ENCODE results near the gene CPM.

Gene CPM

DNA sequence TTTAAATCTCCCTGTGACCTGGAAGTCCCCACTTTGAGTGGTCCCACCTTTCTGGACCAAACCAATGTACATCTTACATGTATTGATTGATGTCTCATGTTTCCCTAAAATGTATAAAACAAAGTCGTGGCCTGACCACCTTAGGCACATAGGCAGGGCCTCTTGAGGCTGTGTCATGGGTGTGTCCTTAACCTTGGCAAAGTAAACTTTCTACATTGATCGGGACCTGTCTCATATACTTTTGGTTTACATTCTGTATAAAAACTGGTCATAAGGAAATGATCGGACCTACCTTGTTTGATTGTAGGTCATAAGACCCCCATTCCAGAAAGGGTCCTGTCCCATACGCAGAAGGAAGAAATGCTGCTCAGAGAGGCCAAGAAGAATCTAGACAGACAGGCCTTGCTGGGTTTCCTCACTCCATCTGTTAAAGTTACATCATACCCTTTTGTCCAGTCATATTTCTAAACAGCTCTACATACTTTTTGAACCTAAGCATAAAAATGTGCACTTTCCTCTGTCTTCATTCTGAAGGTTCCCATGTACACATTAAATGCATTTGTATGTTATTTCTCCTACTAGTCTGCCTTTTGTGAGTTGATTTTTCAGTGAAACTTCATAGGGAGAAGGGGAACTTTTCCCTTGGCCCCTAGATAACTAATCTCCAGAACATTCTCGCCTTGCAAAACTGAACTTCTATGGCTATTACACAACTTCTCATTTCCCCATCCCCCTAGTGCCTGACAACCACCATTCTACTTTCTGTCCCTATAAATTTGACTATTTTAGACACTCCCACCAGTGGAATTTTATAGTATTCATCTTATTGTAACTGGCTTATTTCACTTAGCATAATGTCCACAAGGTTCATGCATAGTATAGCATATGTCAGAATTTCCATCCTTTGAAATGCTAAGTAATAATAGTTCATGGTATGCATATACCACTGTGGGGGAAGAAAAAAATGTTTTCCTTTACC is 30.2 kb upstream of the CPM start:
- peak; percentile 87 for ATAC-seq
- H3K4me3 Mint-ChIP-seq: peak overlapping the region in 1 of 2 donors; percentile 24
- no peaks in the 10 kb centered on the region for H3K27me3 Mint-ChIP-seq
- peaks cover 10 to 21% of the 10 kb centered on the region in 2 donors for H3K9me3 Mint-ChIP-seq
- peak overlapping the region; percentile 61 to 96 for H3K27ac Mint-ChIP-seq
- H3K4me1 Mint-ChIP-seq: peaks cover 52% of the 10 kb centered on the region
- no peak for DNase-seq

DNA sequence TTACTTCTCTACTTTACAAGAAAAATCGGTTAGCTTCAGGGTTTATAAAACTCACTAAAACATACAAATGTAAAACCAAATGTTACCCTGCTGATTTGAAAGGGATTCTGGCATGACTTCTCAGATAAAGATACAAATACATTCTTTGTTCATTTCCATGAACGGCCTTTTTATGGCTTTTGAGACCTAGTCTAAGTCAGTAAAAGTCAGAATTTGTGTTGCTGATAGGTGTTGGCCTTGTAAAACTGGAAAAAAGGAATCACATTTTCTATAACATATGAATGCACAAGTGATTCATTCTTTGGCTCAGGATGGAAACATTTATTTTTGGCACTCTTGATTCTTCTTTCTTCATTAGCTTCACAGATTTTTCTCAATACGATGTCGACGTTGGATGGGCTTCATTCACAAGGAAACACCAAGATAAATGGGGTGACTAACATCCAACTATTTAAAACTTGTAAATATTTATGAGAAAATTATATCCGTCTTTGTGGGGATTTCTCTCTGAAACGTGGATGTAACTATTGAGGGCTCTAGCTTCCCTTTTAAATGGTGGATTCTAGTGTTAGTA is 27.0 kb upstream of the CPM start:
- Mint-ChIP-seq H3K4me3 (peak overlapping the region; percentile 53 to 55), H3K9me3 (peaks cover 5 to 13% of the 10 kb centered on the region in 2 donors), H3K4me1 (peaks cover 68% of the 10 kb centered on the region), H3K27me3 (no peaks in the 10 kb centered on the region), H3K27ac (peak overlapping the region; percentile 22 to 96)
- ATAC-seq (no peak), DNase-seq (no peak)

DNA sequence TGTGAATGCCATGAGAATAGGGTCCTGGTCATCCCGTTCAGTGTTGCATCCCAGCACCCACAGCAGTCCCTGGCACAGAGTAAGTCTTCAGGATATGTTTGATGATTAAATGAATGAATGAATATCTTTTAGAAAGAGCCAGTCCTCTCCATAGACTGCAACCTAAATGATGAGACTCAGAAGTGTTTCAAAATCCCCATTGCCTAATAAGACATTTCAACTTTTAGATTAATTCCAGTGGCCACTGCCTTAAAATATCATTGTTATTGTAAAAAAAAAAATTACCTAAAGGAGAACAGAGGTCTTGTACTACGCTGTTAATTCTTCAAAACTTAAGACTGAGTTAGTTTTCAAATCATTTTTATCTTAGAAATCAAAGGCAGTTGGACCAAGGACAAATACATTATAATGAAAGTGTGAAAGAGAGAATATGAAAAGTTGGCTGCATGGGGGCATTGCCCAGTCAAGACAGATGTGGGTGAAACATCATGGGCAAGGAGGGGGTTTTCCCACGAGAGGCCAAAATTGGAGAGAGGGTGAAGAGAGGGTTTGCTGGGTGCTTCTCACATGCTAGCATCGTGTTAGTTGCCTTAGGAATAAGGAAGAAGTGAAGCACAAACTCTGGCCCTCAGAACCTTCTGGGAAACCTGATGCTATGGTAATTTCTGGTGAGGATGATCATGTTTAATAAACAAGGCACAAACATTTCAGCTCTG is 26.3 kb upstream of the CPM start:
- peak overlapping the region; percentile 96 for H3K27ac Mint-ChIP-seq

DNA sequence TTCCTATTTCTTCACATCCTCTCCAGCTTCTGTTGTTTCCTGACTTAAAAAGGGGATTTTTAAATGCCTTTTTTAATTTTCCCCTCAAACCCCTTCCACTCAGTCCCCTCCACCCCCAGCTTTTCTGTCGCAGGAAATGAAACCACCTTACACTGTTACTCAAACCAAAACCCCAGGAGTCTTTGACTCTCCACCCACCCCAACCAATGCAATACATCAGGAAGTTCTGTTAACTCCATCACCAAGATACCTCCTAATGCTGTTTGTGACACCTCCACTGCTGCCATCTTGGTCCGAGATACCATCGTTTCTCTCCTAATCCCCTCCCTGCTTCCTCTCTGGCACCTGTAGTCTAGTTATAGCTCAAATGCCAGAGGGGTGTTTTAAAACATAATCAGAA is 25.4 kb upstream of the CPM start:
- peak overlapping the region; percentile 46 to 55 for H3K4me3 Mint-ChIP-seq
- no peaks in the 10 kb centered on the region for H3K27me3 Mint-ChIP-seq
- DNase-seq (peak; percentile 50 to 70), ATAC-seq (peak; percentile 97)
- peaks cover 59% of the 10 kb centered on the region for H3K4me1 Mint-ChIP-seq
- H3K27ac Mint-ChIP-seq: peak overlapping the region; percentile 96
- H3K9me3 Mint-ChIP-seq: peaks cover 5 to 8% of the 10 kb centered on the region in 2 donors

More for the DNA sequence above, 26.3 kb upstream of the CPM start:
- Mint-ChIP-seq H3K4me1 (peaks cover 66% of the 10 kb centered on the region), H3K9me3 (peaks cover 5 to 8% of the 10 kb centered on the region in 2 donors), H3K27me3 (no peaks in the 10 kb centered on the region), H3K4me3 (peak overlapping the region; percentile 53 to 55)
- no peak for ATAC-seq
- DNase-seq: no peak

DNA sequence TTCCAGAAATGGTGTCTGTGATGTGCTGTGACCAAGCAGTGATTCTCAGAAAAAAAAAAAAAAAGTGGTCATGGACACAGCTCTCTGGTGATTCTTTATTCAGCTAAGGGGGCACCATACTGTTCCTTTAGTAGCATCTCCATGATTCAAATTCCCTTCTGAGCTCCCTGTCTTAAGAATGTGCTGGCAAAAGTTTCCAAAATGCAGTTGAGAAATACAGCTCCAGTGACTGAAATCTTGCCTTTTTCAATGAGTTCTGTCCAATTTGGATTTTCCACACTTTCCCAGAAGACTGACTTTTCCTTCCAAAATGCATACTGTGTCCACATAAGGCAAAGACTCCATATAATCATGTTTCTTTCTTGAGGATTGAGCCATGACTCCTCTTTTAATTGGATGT is 24.3 kb upstream of the CPM start:
- no peak overlapping the region for H3K4me3 Mint-ChIP-seq
- H3K9me3 Mint-ChIP-seq: peaks cover under 1 to 2% of the 10 kb centered on the region in 2 donors
- no peaks in the 10 kb centered on the region for H3K27me3 Mint-ChIP-seq
- H3K27ac Mint-ChIP-seq: no peak overlapping the region
- peaks cover 49% of the 10 kb centered on the region for H3K4me1 Mint-ChIP-seq
- ATAC-seq (no peak), DNase-seq (no peak)

DNA sequence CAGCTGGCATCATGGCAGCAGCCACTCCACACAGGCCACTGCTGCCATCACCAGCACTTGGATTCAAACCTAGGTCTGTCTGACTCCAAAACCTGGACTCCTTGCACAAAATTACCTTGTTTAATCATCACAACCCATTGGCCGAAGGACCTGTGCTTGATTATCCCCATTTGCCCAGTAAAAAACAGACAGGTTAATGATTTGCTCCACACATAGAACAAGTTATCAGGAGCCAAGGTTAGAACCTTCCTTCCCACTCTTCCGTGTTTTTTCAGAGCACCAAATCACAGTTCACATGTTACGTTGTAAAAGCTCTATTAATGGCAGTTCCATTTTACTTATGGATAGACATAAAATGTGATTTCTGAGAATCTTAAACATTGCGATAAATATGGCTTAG is 23.5 kb upstream of the CPM start:
- H3K27ac Mint-ChIP-seq: no peak overlapping the region
- no peak for DNase-seq

DNA sequence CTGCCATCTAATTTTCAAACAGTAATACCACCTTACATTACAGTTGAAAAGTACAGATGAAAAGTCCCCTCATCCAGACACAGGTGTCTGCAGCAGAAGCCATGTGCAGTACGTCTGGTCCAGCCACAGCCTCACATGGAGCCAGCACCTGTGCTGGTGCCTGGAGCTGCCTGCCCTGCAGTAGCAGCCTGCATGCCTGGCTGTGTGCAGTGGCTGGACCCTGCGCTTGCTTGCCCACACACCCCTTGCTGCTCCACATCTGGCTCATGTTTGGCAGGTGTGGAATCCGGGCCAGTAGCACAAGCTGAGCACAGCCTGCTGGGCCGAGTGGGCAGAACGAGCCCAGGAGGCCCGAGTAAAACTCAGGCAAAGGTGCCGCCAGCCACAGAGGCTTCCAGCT is 21.8 kb upstream of the CPM start:
- H3K27me3 Mint-ChIP-seq: no peaks in the 10 kb centered on the region
- no peak for DNase-seq
- no peak overlapping the region for H3K4me3 Mint-ChIP-seq
- no peak overlapping the region for H3K27ac Mint-ChIP-seq
- ATAC-seq: no peak
- H3K4me1 Mint-ChIP-seq: peaks cover 40% of the 10 kb centered on the region
- H3K9me3 Mint-ChIP-seq: no peaks in the 10 kb centered on the region

More for the DNA sequence above, 23.5 kb upstream of the CPM start:
- Mint-ChIP-seq H3K9me3 (no peaks in the 10 kb centered on the region), H3K4me1 (peaks cover 46% of the 10 kb centered on the region), H3K4me3 (no peak overlapping the region), H3K27me3 (no peaks in the 10 kb centered on the region)
- no peak for ATAC-seq

DNA sequence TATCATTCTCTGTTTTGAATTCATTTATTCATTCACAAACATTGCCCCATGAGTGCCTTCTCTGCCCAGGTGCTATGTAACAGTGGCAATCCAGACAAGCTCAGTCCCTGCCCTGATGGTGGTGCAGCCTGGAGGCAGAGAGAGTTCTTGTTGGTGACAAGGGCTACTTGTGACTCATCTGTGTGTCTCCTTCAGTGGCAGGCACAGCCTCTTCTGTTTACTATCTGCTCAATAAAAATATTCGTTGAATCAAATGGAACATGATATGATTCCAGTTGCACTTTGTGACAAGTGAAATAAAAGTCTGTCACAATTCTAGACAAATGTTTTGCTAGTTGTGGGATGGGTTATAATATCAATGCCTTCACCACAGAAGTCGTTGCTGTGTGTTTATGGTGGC is 20.6 kb upstream of the CPM start:
- Mint-ChIP-seq H3K9me3 (no peaks in the 10 kb centered on the region), H3K27ac (no peak overlapping the region), H3K4me3 (no peak overlapping the region), H3K4me1 (peaks cover 27% of the 10 kb centered on the region), H3K27me3 (no peaks in the 10 kb centered on the region)
- DNase-seq: no peak
- peak; percentile 42 for ATAC-seq

DNA sequence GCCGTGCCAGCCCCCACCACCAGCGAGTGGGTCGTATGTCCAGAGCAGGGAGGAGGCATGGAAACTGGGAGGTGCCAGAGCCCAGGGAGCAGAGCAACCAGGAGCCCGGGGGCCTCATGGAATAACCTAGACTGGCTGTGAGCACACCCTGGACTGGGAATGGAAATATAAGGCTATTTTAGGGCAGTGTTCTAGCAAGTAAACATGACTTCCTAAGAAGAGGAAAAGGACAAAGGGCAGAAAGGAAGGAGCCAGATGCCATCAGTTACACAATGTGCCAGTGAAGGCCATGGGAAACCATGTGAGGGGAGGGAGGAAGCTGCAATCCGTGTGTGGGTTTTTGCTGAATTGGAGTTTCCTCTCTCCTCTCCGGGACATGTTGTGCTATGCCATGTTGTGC is 18.7 kb upstream of the CPM start:
- no peak for DNase-seq
- Mint-ChIP-seq H3K27ac (no peak overlapping the region), H3K9me3 (no peaks in the 10 kb centered on the region), H3K4me1 (peaks cover 8% of the 10 kb centered on the region), H3K27me3 (no peaks in the 10 kb centered on the region), H3K4me3 (no peak overlapping the region)
- no peak for ATAC-seq

DNA sequence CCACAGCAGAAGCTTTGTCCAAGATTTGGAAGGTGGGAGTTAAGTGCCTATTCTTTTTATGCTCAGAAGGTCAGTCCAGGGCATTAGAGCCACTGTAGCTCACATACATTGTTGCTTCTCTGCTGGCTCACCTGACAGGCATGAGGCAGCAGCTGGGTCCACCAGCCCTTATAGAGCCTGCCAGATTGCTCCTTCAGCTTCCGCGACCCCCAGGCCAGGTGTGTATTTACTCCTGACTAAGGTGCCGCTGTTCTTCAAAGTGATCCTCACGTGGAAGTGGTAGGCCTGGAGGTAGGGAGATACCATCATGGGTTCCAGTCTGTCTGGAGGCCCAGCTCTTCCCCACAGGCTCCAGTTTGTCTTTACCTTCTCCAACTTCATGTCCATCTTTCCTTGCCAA is 17.5 kb upstream of the CPM start:
- H3K9me3 Mint-ChIP-seq: no peaks in the 10 kb centered on the region
- H3K27me3 Mint-ChIP-seq: no peaks in the 10 kb centered on the region
- ATAC-seq (no peak), DNase-seq (no peak)
- peaks cover 7% of the 10 kb centered on the region for H3K4me1 Mint-ChIP-seq
- H3K27ac Mint-ChIP-seq: no peak overlapping the region
- no peak overlapping the region for H3K4me3 Mint-ChIP-seq

DNA sequence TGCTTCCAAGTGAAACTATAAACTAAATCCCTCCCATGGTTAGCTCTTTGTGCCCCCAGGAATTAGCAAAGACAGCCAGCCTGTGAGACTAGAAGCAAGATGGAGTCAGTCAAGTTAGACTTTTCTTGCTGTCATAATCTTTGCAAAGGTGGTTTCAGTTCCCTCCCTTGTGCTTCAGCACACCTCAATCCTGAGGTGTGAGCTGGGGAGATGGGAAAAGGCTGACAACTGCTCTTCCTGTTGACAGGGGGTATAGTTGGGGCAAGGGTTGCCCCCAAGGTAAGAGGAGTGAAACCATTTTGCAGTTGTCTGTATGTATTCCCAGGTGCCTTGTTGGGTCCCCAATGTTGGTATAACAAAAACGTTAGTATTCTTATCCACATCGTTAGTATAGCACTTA is 12.3 kb upstream of the CPM start:
- H3K4me3 Mint-ChIP-seq: no peak overlapping the region
- H3K4me1 Mint-ChIP-seq: peaks cover 5% of the 10 kb centered on the region
- peaks cover 9% of the 10 kb centered on the region for H3K27me3 Mint-ChIP-seq
- DNase-seq: no peak
- H3K27ac Mint-ChIP-seq: no peak overlapping the region
- H3K9me3 Mint-ChIP-seq: no peaks in the 10 kb centered on the region
- ATAC-seq: no peak

DNA sequence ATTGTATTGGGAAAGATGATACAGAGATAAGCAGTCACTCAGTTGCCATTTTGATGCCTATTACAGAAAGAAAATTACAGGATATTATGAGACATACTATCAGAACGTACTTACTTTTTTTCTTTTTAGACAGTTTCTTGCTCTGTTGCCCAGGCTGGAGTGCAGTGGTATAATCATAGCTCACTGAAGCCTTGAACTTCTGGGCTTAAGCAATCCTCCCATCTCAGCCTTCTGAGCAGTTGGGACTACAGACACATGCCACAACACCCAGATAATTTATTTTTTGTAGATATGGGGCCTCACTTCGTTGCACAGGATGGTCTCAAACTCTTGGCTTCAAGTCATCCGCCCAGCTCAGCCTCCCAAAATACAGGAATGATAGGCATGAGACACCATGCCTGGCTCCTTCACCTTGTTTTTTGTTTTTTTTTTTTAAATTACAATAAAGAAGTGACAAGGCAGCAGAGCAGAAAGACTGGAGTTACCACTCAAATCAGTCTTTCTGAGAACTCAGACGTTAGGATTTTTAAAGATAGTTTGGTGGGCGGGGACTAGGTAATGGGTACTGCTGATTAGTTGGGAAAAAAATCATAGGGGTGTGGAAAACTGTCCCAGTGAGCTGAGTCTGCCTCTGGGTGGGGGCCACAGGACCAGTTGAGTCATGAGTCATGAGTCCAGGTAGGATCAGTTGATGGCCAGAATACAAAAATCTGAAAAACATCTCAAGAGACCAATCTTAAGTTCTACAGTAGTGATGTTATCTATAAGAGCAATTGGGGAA is 11.5 kb upstream of the CPM start:
- H3K4me1 Mint-ChIP-seq: peaks cover 5% of the 10 kb centered on the region
- no peak overlapping the region for H3K27ac Mint-ChIP-seq
- no peaks in the 10 kb centered on the region for H3K9me3 Mint-ChIP-seq
- no peak for DNase-seq
- H3K27me3 Mint-ChIP-seq: peaks cover 9% of the 10 kb centered on the region
- ATAC-seq: no peak
- no peak overlapping the region for H3K4me3 Mint-ChIP-seq

DNA sequence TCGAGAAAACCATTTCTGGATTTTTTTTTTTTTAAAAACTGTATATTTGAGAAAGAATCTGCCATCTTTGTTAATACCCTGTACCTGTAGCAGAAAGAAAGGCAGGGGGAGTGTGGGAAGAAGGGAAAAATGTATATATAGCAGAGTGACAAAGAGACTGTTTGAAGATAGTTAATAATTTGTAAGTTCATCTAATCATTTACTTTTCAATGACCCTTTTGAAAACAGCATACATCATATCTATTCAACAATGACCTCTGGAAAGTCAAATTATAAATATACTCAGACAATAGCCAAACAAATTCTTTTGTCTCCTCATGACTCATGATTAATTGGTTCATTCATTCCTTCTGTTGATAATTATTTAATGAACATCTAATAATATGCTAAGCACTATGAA is 10.9 kb upstream of the CPM start:
- Mint-ChIP-seq H3K9me3 (no peaks in the 10 kb centered on the region), H3K27ac (no peak overlapping the region), H3K4me3 (no peak overlapping the region), H3K4me1 (peaks cover 5% of the 10 kb centered on the region), H3K27me3 (peaks cover 9% of the 10 kb centered on the region)
- no peak for ATAC-seq
- no peak for DNase-seq

DNA sequence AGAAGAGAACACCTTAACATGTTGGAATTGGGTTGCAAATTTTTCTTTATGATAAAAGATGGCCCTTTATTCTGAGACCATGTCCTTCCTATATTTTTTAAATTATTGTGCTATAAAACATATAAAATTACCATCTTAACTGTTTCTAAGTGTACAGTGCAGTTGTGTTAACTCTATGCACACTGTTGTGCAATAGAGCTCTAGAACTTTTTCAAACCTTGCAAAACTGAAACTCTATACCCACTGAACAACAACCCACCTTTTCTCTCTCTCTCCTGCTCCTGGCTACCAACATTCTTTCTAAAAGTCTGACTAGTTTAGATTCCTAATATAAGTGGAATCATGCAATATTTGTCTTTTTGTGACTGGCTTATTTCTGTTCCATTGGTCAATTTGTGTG is 7.8 kb upstream of the CPM start:
- DNase-seq (no peak), ATAC-seq (no peak)
- H3K27me3 Mint-ChIP-seq: peaks cover 31% of the 10 kb centered on the region
- no peaks in the 10 kb centered on the region for H3K9me3 Mint-ChIP-seq
- peaks cover 11% of the 10 kb centered on the region for H3K4me1 Mint-ChIP-seq
- H3K27ac Mint-ChIP-seq: no peak overlapping the region
- no peak overlapping the region for H3K4me3 Mint-ChIP-seq

DNA sequence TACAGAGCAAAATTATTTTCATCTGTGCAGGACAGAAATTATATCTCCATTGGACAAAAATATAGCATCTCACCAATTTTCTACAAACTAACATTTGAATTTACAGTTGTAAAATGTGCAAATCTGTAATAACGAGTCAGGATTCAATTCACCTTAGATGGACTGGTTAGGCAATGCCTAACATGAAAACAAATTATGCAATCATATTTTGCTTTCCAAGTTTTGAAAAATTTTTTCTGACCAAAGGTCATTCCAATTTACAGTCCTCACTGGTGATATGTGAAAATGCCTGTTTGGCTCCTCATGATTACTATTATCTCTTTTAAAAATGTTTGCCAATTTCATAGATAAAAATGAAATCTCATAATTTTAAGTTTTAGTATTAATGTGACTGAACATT is 6.5 kb upstream of the CPM start:
- no peak overlapping the region for H3K27ac Mint-ChIP-seq
- ATAC-seq: no peak
- DNase-seq: no peak
- no peak overlapping the region for H3K4me3 Mint-ChIP-seq
- H3K9me3 Mint-ChIP-seq: no peaks in the 10 kb centered on the region
- peaks cover 38% of the 10 kb centered on the region for H3K27me3 Mint-ChIP-seq
- H3K4me1 Mint-ChIP-seq: peaks cover 11% of the 10 kb centered on the region
